WTC11 (cell line): Measurements from ENCODE around the gene ACYP2. TPM values are rescaled to one million over a fixed set of nuclear protein-coding genes. Genes with fewer than 3 reads are reported as not detected.

Source experiments
- ATAC-seq: fragments of 200-7000 bp; cut with Tn5 transposase; 2 replicates; pipeline ENCODE4 v1.10.0; 2021; ENCODE audit warnings: mild to moderate bottlenecking, moderate library complexity
- CTCF ChIA-PET: fragments of 300-600 bp; sonication (Branson Sonifier 250); formaldehyde crosslinking; loops from one replicate; lab custom pipeline; 2021; ENCODE audit warnings: antibody characterized with exemption; lab: Charles Lee
- POLR2A ChIA-PET: fragments of 350-600 bp; sonication (Branson Sonifier 250); formaldehyde crosslinking; loops from one replicate; lab custom pipeline; 2021; ENCODE audit warnings: antibody characterized with exemption; lab: Charles Lee
- DNase-seq: peaks from one replicate; pipeline ENCODE4 v3.0.0; 2021; ENCODE audit warnings: low spot score
- H3K27ac Mint-ChIP-seq: 2 replicates; pipeline ENCODE4 v1.8.0; 2021; ENCODE audit warnings: mixed read lengths
- H3K27me3 Mint-ChIP-seq: 2 replicates; pipeline ENCODE4 v1.8.0; 2021; ENCODE audit warnings: low read depth, mild to moderate bottlenecking, moderate library complexity, mixed read lengths
- H3K36me3 Mint-ChIP-seq: 2 replicates; pipeline ENCODE4 v1.8.0; 2021; ENCODE audit warnings: mixed read lengths
- H3K4me1 Mint-ChIP-seq: 2 replicates; pipeline ENCODE4 v1.8.0; 2022; ENCODE audit warnings: mixed read lengths
- H3K4me3 Mint-ChIP-seq: 2 replicates; pipeline ENCODE4 v1.8.0; 2021; ENCODE audit warnings: mild to moderate bottlenecking, moderate library complexity, mixed read lengths
- H3K9me3 Mint-ChIP-seq: 2 replicates; pipeline ENCODE4 v1.8.0; 2021; ENCODE audit warnings: mixed read lengths
- AFF4 ChIP-seq: sonication (generic); formaldehyde crosslinking; IDR thresholded peaks from 2 replicates; pipeline ENCODE4 v1.8.1; 2023; ENCODE audit warnings: mild to moderate bottlenecking, missing genetic modification reagents, borderline replicate concordance
- AR ChIP-seq: fragments of 250-450 bp; sonication (Bioruptor Pico); IDR thresholded peaks from 2 replicates; pipeline ENCODE4 v1.9.0; 2021; ENCODE audit warnings: mild to moderate bottlenecking
- ARID4B ChIP-seq: sonication (generic); formaldehyde crosslinking; IDR thresholded peaks from 2 replicates; pipeline ENCODE4 v1.8.0; 2023; ENCODE audit warnings: missing genetic modification reagents, mild to moderate bottlenecking, borderline replicate concordance
- ATF1 ChIP-seq: sonication (generic); formaldehyde crosslinking; IDR thresholded peaks from 2 replicates; pipeline ENCODE4 v1.8.1; 2023; ENCODE audit warnings: mild to moderate bottlenecking, moderate library complexity, missing genetic modification reagents
- CTCF ChIP-seq: fragments of 200-600 bp; IDR thresholded peaks from 2 replicates; pipeline ENCODE4 v1.8.0; 2022; ENCODE audit warnings: antibody characterized with exemption
- E2F4 ChIP-seq: sonication (generic); formaldehyde crosslinking; IDR thresholded peaks from 2 replicates; pipeline ENCODE4 v1.8.1; 2022; ENCODE audit warnings: low read depth, mild to moderate bottlenecking, moderate library complexity, missing genetic modification reagents, borderline replicate concordance
- ELF4 ChIP-seq: sonication (generic); formaldehyde crosslinking; IDR thresholded peaks from 2 replicates; pipeline ENCODE4 v1.8.1; 2022; ENCODE audit warnings: low read depth, mild to moderate bottlenecking, moderate library complexity, missing genetic modification reagents
- ERG ChIP-seq: fragments of 250-450 bp; sonication (Bioruptor Pico); IDR thresholded peaks from 2 replicates; pipeline ENCODE4 v1.8.0; 2021; ENCODE audit warnings: mild to moderate bottlenecking
- IRF1 ChIP-seq: sonication (generic); formaldehyde crosslinking; IDR thresholded peaks from 2 replicates; pipeline ENCODE4 v1.8.0; 2023; ENCODE audit warnings: missing genetic modification reagents
- MAX ChIP-seq: sonication (generic); formaldehyde crosslinking; IDR thresholded peaks from 2 replicates; pipeline ENCODE4 v1.8.0; 2022; ENCODE audit warnings: mild to moderate bottlenecking, missing genetic modification reagents
- NFYB ChIP-seq: sonication (generic); formaldehyde crosslinking; conservative IDR thresholded peaks from 2 replicates; pipeline ENCODE4 v1.8.0; 2022; ENCODE audit warnings: low read depth, missing genetic modification reagents
- PRDM15 ChIP-seq: sonication (generic); formaldehyde crosslinking; IDR thresholded peaks from 2 replicates; pipeline ENCODE4 v1.8.0; 2022; ENCODE audit warnings: missing genetic modification reagents
- PRRX2 ChIP-seq: fragments of 250-450 bp; sonication (Bioruptor Pico); IDR thresholded peaks from 2 replicates; pipeline ENCODE4 v1.8.0; 2021; ENCODE audit warnings: mild to moderate bottlenecking
- ZBTB21 ChIP-seq: sonication (generic); formaldehyde crosslinking; IDR thresholded peaks from 2 replicates; pipeline ENCODE4 v1.8.1; 2023; ENCODE audit warnings: mild to moderate bottlenecking, missing genetic modification reagents, borderline replicate concordance
- ZNF138 ChIP-seq: sonication (generic); formaldehyde crosslinking; conservative IDR thresholded peaks from 2 replicates; pipeline ENCODE4 v1.8.1; 2022; ENCODE audit warnings: mild to moderate bottlenecking, moderate library complexity, missing genetic modification reagents
- total RNA-seq: library from RNA; stranded (reverse); gene quantifications from 3 replicates; pipeline ENCODE4 v1.2.3, GENCODE V29; 2021

ACYP2 gene
- total RNA-seq, 1 experiment from 2014 or later, result 4.4 TPM

- H3K4me3 Mint-ChIP-seq, result no peak overlapping the region
- no peak for ATAC-seq
- no peak overlapping the region for H3K27ac Mint-ChIP-seq
- H3K27me3 Mint-ChIP-seq, result no peaks in the 10 kb centered on the region; the same call in 1 of the 2 replicates
- ChIA-PET POLR2A (no interaction called here), CTCF (no interaction called here)
- peaks cover 10% of the 10 kb centered on the region for H3K4me1 Mint-ChIP-seq
- H3K36me3 Mint-ChIP-seq, result no peaks in the 10 kb centered on the region
- no peak for DNase-seq
- H3K9me3 Mint-ChIP-seq, result peaks cover 6% of the 10 kb centered on the region
- TF ChIP-seq PRRX2 (CRISPR knock-in tag) (no peak), ZBTB21 (CRISPR knock-in tag) (no peak), ZNF138 (no peak), AFF4 (CRISPR knock-in tag) (no peak), CTCF (no peak), ARID4B (CRISPR knock-in tag) (no peak), PRDM15 (no peak), ERG (CRISPR knock-in tag) (no peak), AR (CRISPR knock-in tag) (no peak), IRF1 (CRISPR knock-in tag) (no peak), MAX (CRISPR knock-in tag) (no peak), E2F4 (CRISPR knock-in tag) (no peak), NFYB (CRISPR knock-in tag) (no peak), ATF1 (CRISPR knock-in tag) (no peak), ELF4 (CRISPR knock-in tag) (no peak)
Observed at GRCh38 chr2:54317973-54318372, 202.6 kb downstream of the ACYP2 start.
